Astrocyte (in vitro differentiated cells and primary cell): ENCODE results near the gene DEFB123. TPM values are rescaled to one million over a fixed set of nuclear protein-coding genes. Genes with fewer than 3 reads are reported as not detected.
"Not testable (repeated sequence)": the region's sequence is repeated elsewhere in the genome, so short reads cannot be mapped to it uniquely, and the experiment has no call there.

Source experiments
- DNase-seq: peaks from one replicate; pipeline ENCODE4 v3.0.0-alpha.2; 2010; ENCODE audit warnings: low read depth
- FAIRE-seq: peaks from 2 replicates; lab custom pipeline; 2011; peaks lifted over from hg19 to GRCh38; lab: Jason Lieb, UNC
- H2AFZ ChIP-seq: 2 replicates; pipeline ENCODE4 v1.6.0; 2012; ENCODE audit warnings: low read depth, low read length, inconsistent platforms
- H3K27ac ChIP-seq: 2 replicates; pipeline ENCODE4 v1.5.1; 2011; ENCODE audit warnings: low read depth, low read length, inconsistent platforms
- H3K27me3 ChIP-seq: 2 replicates; pipeline ENCODE4 v1.6.0; 2011; ENCODE audit warnings: low read length, inconsistent platforms; ENCODE audit not compliant: insufficient read depth
- H3K36me3 ChIP-seq: 2 replicates; pipeline ENCODE4 v1.5.1; 2011; ENCODE audit warnings: low read length, inconsistent platforms; ENCODE audit not compliant: insufficient read depth
- H3K4me1 ChIP-seq: 2 replicates; pipeline ENCODE4 v1.5.1; 2011; ENCODE audit warnings: low read length, inconsistent platforms; ENCODE audit not compliant: insufficient read depth
- H3K4me2 ChIP-seq: 2 replicates; pipeline ENCODE4 v1.6.0; 2012; ENCODE audit warnings: low read length, inconsistent platforms
- H3K4me3 ChIP-seq: 2 replicates; pipeline ENCODE4 v1.5.1; 2011; ENCODE audit warnings: low read depth, mild to moderate bottlenecking, low read length, inconsistent platforms; ENCODE audit not compliant: insufficient read depth
- H3K79me2 ChIP-seq: 2 replicates; pipeline ENCODE4 v1.6.0; 2012; ENCODE audit warnings: mild to moderate bottlenecking, low read length, inconsistent platforms; ENCODE audit not compliant: insufficient read depth
- H3K9ac ChIP-seq: 2 replicates; pipeline ENCODE4 v1.6.0; 2012; ENCODE audit warnings: mild to moderate bottlenecking, low read length, inconsistent platforms
- H3K9me3 ChIP-seq: 2 replicates; pipeline ENCODE4 v1.5.1; 2012; ENCODE audit warnings: low read depth, mild to moderate bottlenecking, low read length, inconsistent platforms; ENCODE audit not compliant: insufficient read depth
- H4K20me1 ChIP-seq: 2 replicates; pipeline ENCODE4 v1.6.0; 2012; ENCODE audit warnings: low read length, inconsistent platforms; ENCODE audit not compliant: insufficient read depth
- H3K27ac Mint-ChIP-seq: one replicate; pipeline ENCODE4 v1.8.0; 2021; ENCODE audit warnings: mild to moderate bottlenecking, mixed read lengths; ENCODE audit not compliant: unreplicated experiment
- H3K27me3 Mint-ChIP-seq: one replicate; pipeline ENCODE4 v1.8.0; 2021; ENCODE audit warnings: low read depth, mixed read lengths; ENCODE audit not compliant: unreplicated experiment
- H3K36me3 Mint-ChIP-seq: one replicate; pipeline ENCODE4 v1.8.0; 2021; ENCODE audit warnings: low read depth, mixed read lengths; ENCODE audit not compliant: unreplicated experiment
- H3K4me1 Mint-ChIP-seq: one replicate; pipeline ENCODE4 v1.8.0; 2021; ENCODE audit warnings: low read depth, mixed read lengths; ENCODE audit not compliant: unreplicated experiment
- H3K4me3 Mint-ChIP-seq: one replicate; pipeline ENCODE4 v1.8.0; 2021; ENCODE audit warnings: mild to moderate bottlenecking, moderate library complexity, mixed read lengths; ENCODE audit not compliant: unreplicated experiment
- H3K9me3 Mint-ChIP-seq: one replicate; pipeline ENCODE4 v1.8.0; 2021; ENCODE audit warnings: mild to moderate bottlenecking, mixed read lengths; ENCODE audit not compliant: unreplicated experiment
- CTCF ChIP-seq: IDR thresholded peaks from 2 replicates; pipeline ENCODE4 v1.5.1; 2011; ENCODE audit warnings: low read depth, mild to moderate bottlenecking, inconsistent platforms, low read length, moderate library complexity; ENCODE audit not compliant: insufficient read depth
- EZH2 ChIP-seq: IDR thresholded peaks from 2 replicates; pipeline ENCODE4 v1.6.1; 2012; ENCODE audit warnings: mild to moderate bottlenecking, low read length, inconsistent platforms; ENCODE audit not compliant: insufficient read depth
- total RNA-seq: library from RNA; stranded (reverse); gene quantifications from 2 replicates; pipeline ENCODE4 v1.2.1, GENCODE V29; 2021

Gene DEFB123
- total RNA-seq, 1 donor from 2014 or later, result not detected

GRCh38 chr20:31449511-31450414, 9.3 kb downstream of the DEFB123 start:
- H3K27me3 Mint-ChIP-seq, result no peaks in the 10 kb centered on the region
- TF ChIP-seq EZH2 (no peak), CTCF (no peak)
- H4K20me1 ChIP-seq, result no peaks in the 10 kb centered on the region
- H3K27me3 ChIP-seq, result no peaks in the 10 kb centered on the region
- H3K4me1 ChIP-seq, result no peaks in the 10 kb centered on the region
- H3K36me3 Mint-ChIP-seq, result no peaks in the 10 kb centered on the region
- DNase-seq (no peak), FAIRE-seq (no peak)
- no peak overlapping the region for H3K9ac ChIP-seq
- no peaks in the 10 kb centered on the region for H3K36me3 ChIP-seq
- H3K4me3 Mint-ChIP-seq, result no peak overlapping the region
- H3K4me1 Mint-ChIP-seq, result no peaks in the 10 kb centered on the region
- H3K27ac Mint-ChIP-seq, result no peak overlapping the region
- H3K9me3 ChIP-seq, result no peaks in the 10 kb centered on the region
- no peak overlapping the region for H3K27ac ChIP-seq
- no peak overlapping the region for H2AFZ ChIP-seq
- H3K4me2 ChIP-seq, result no peak overlapping the region
- H3K9me3 Mint-ChIP-seq, result peaks cover 5% of the 10 kb centered on the region
- no peaks in the 10 kb centered on the region for H3K79me2 ChIP-seq
- no peak overlapping the region for H3K4me3 ChIP-seq

- DNase-seq, result no peak
- no peaks in the 10 kb centered on the region for H3K9me3 ChIP-seq
- H3K9ac ChIP-seq, result no peak overlapping the region
- H4K20me1 ChIP-seq, result no peaks in the 10 kb centered on the region
- no peaks in the 10 kb centered on the region for H3K36me3 ChIP-seq
- no peak overlapping the region for H3K4me3 ChIP-seq
- Mint-ChIP-seq H3K4me1 (no peaks in the 10 kb centered on the region), H3K27ac (no peak overlapping the region), H3K27me3 (no peaks in the 10 kb centered on the region), H3K9me3 (peaks cover 5% of the 10 kb centered on the region), H3K4me3 (no peak overlapping the region), H3K36me3 (no peaks in the 10 kb centered on the region)
- no peak for TF ChIP-seq EZH2
- TF ChIP-seq CTCF, result no peak
- H3K79me2 ChIP-seq, result no peaks in the 10 kb centered on the region
- no peak overlapping the region for H2AFZ ChIP-seq
- no peak overlapping the region for H3K4me2 ChIP-seq
- H3K27ac ChIP-seq, result no peak overlapping the region
- no peak for FAIRE-seq
- no peaks in the 10 kb centered on the region for H3K27me3 ChIP-seq
- no peaks in the 10 kb centered on the region for H3K4me1 ChIP-seq
Measured at GRCh38 chr20:31452575-31452974, 12.1 kb downstream of the DEFB123 start.

GRCh38 chr20:31454361-31454760, 13.9 kb downstream of the DEFB123 start:
- Histone ChIP-seq H3K36me3 (no peaks in the 10 kb centered on the region), H3K27ac (no peak overlapping the region), H3K9ac (no peak overlapping the region), H3K9me3 (no peaks in the 10 kb centered on the region), H3K4me1 (no peaks in the 10 kb centered on the region), H3K27me3 (no peaks in the 10 kb centered on the region), H3K79me2 (no peaks in the 10 kb centered on the region), H4K20me1 (no peaks in the 10 kb centered on the region), H2AFZ (no peak overlapping the region), H3K4me3 (no peak overlapping the region), H3K4me2 (no peak overlapping the region)
- no peaks in the 10 kb centered on the region for H3K36me3 Mint-ChIP-seq
- no peak overlapping the region for H3K27ac Mint-ChIP-seq
- peaks cover 3% of the 10 kb centered on the region for H3K9me3 Mint-ChIP-seq
- TF ChIP-seq CTCF (no peak), EZH2 (no peak)
- DNase-seq (no peak), FAIRE-seq (no peak)
- H3K27me3 Mint-ChIP-seq, result no peaks in the 10 kb centered on the region
- no peak overlapping the region for H3K4me3 Mint-ChIP-seq
- H3K4me1 Mint-ChIP-seq, result no peaks in the 10 kb centered on the region

GRCh38 chr20:31470946-31471345, 30.5 kb downstream of the DEFB123 start:
- H3K9me3 ChIP-seq, H3K4me1 ChIP-seq, H3K27ac ChIP-seq, H3K9ac ChIP-seq, H3K27ac Mint-ChIP-seq, H2AFZ ChIP-seq, FAIRE-seq, H3K4me1 Mint-ChIP-seq, H3K79me2 ChIP-seq, H3K4me2 ChIP-seq, H4K20me1 ChIP-seq, H3K4me3 ChIP-seq, DNase-seq, H3K36me3 ChIP-seq, H3K4me3 Mint-ChIP-seq, H3K36me3 Mint-ChIP-seq: not testable (repeated sequence)
- H3K27me3 ChIP-seq, result peaks cover 12% of the 10 kb centered on the region
- H3K9me3 Mint-ChIP-seq, result peaks cover 14% of the 10 kb centered on the region
- peaks cover 25% of the 10 kb centered on the region for H3K27me3 Mint-ChIP-seq
